ENCODE measurements around the gene FMN1. TPM values are rescaled to one million over a fixed set of nuclear protein-coding genes. Genes with fewer than 3 reads are reported as not detected.
A peak's percentile ranks its signal among the peaks of the same experiment; 100 is the strongest.

Gene FMN1
- total RNA-seq, 1 donor from 2014 or later, result 4.2 TPM

- peaks cover 47% of the 10 kb centered on the region for H3K4me1 Mint-ChIP-seq (ENCODE audit: unreplicated experiment)
- TF ChIP-seq CTCF (IDR thresholded peaks at IDR 0.05), result no peak
- peak overlapping the region; percentile 10 for H3K4me3 Mint-ChIP-seq (ENCODE audit: unreplicated experiment)
- H3K27ac Mint-ChIP-seq (ENCODE audit: unreplicated experiment), result peak overlapping the region; percentile 76
- peak; percentile 93 for DNase-seq (ENCODE audit: extremely low spot score, unreplicated experiment)
- H3K36me3 Mint-ChIP-seq (ENCODE audit: unreplicated experiment), result peaks cover 3% of the 10 kb centered on the region
- H3K27me3 Mint-ChIP-seq (ENCODE audit: unreplicated experiment), result no peaks in the 10 kb centered on the region
- no peaks in the 10 kb centered on the region for H3K9me3 Mint-ChIP-seq (ENCODE audit: unreplicated experiment)
Measured at GRCh38 chr15:33126559-33127290, 67.8 kb downstream of the FMN1 start.

- Mint-ChIP-seq H3K4me3 (ENCODE audit: unreplicated experiment) (no peak overlapping the region), H3K4me1 (ENCODE audit: unreplicated experiment) (peaks cover 41% of the 10 kb centered on the region), H3K27me3 (ENCODE audit: unreplicated experiment) (no peaks in the 10 kb centered on the region), H3K27ac (ENCODE audit: unreplicated experiment) (peak overlapping the region; percentile 76), H3K9me3 (ENCODE audit: unreplicated experiment) (no peaks in the 10 kb centered on the region), H3K36me3 (ENCODE audit: unreplicated experiment) (peaks cover 3% of the 10 kb centered on the region)
- DNase-seq (ENCODE audit: extremely low spot score, unreplicated experiment), result no peak
- TF ChIP-seq CTCF (IDR thresholded peaks at IDR 0.05), result no peak
Measured at GRCh38 chr15:33125894-33126537, 68.5 kb downstream of the FMN1 start.

GRCh38 chr15:33124811-33125210, 69.7 kb downstream of the FMN1 start:
- Mint-ChIP-seq H3K4me1 (ENCODE audit: unreplicated experiment) (peaks cover 39% of the 10 kb centered on the region), H3K27ac (ENCODE audit: unreplicated experiment) (peak overlapping the region; percentile 63), H3K36me3 (ENCODE audit: unreplicated experiment) (peaks cover 4% of the 10 kb centered on the region), H3K4me3 (ENCODE audit: unreplicated experiment) (no peak overlapping the region), H3K9me3 (ENCODE audit: unreplicated experiment) (no peaks in the 10 kb centered on the region), H3K27me3 (ENCODE audit: unreplicated experiment) (no peaks in the 10 kb centered on the region)
- TF ChIP-seq CTCF (IDR thresholded peaks at IDR 0.05), result no peak
- DNase-seq (ENCODE audit: extremely low spot score, unreplicated experiment), result no peak

GRCh38 chr15:33124279-33124678, 70.2 kb downstream of the FMN1 start:
- peaks cover 5% of the 10 kb centered on the region for H3K36me3 Mint-ChIP-seq (ENCODE audit: unreplicated experiment)
- H3K27me3 Mint-ChIP-seq (ENCODE audit: unreplicated experiment), result no peaks in the 10 kb centered on the region
- no peak for TF ChIP-seq CTCF (IDR thresholded peaks at IDR 0.05)
- H3K9me3 Mint-ChIP-seq (ENCODE audit: unreplicated experiment), result no peaks in the 10 kb centered on the region
- no peak for DNase-seq (ENCODE audit: extremely low spot score, unreplicated experiment)
- H3K4me3 Mint-ChIP-seq (ENCODE audit: unreplicated experiment), result no peak overlapping the region
- peak overlapping the region; percentile 63 for H3K27ac Mint-ChIP-seq (ENCODE audit: unreplicated experiment)
- peaks cover 39% of the 10 kb centered on the region for H3K4me1 Mint-ChIP-seq (ENCODE audit: unreplicated experiment)

GRCh38 chr15:33119865-33120264, 74.6 kb downstream of the FMN1 start:
- Mint-ChIP-seq H3K27me3 (ENCODE audit: unreplicated experiment) (no peaks in the 10 kb centered on the region), H3K4me1 (ENCODE audit: unreplicated experiment) (peaks cover 22% of the 10 kb centered on the region), H3K4me3 (ENCODE audit: unreplicated experiment) (no peak overlapping the region), H3K27ac (ENCODE audit: unreplicated experiment) (no peak overlapping the region), H3K9me3 (ENCODE audit: unreplicated experiment) (no peaks in the 10 kb centered on the region), H3K36me3 (ENCODE audit: unreplicated experiment) (peaks cover 2% of the 10 kb centered on the region)
- no peak for TF ChIP-seq CTCF (IDR thresholded peaks at IDR 0.05)
- DNase-seq (ENCODE audit: extremely low spot score, unreplicated experiment), result no peak

Data from osteocyte (in vitro differentiated cells).